ENCODE results near the gene FBP2.
"Not testable (repeated sequence)": the region's sequence is repeated elsewhere in the genome, so short reads cannot be mapped to it uniquely, and the experiment has no call there.

The FBP2 gene

GRCh38 chr9:94603259-94604160 lies 9.9 kb upstream of the FBP2 start:
- no peak for DNase-seq

GRCh38 chr9:94602666-94603065 lies 9.0 kb upstream of the FBP2 start:
- DNase-seq, result no peak

- DNase-seq, result no peak
Observed at GRCh38 chr9:94600715-94601114, 7.1 kb upstream of the FBP2 start.

- no peak for DNase-seq
Observed at GRCh38 chr9:94600258-94600657, 6.6 kb upstream of the FBP2 start.

- no peak for DNase-seq
Observed at GRCh38 chr9:94599102-94599501, 5.5 kb upstream of the FBP2 start.

GRCh38 chr9:94592683-94593082 lies 941 bp downstream of the FBP2 start:
- not testable (repeated sequence) for DNase-seq

- no peak for DNase-seq
Observed at GRCh38 chr9:94591876-94592275, 1.7 kb downstream of the FBP2 start.

- DNase-seq, result not testable (repeated sequence)
Observed at GRCh38 chr9:94591046-94591545, 2.5 kb downstream of the FBP2 start.

- DNase-seq, result no peak
Observed at GRCh38 chr9:94588681-94589080, 4.9 kb downstream of the FBP2 start.

GRCh38 chr9:94586814-94587213 lies 6.8 kb downstream of the FBP2 start:
- DNase-seq, result no peak

- DNase-seq, result no peak
Observed at GRCh38 chr9:94586316-94586715, 7.3 kb downstream of the FBP2 start.

GRCh38 chr9:94584555-94584954 lies 9.1 kb downstream of the FBP2 start:
- no peak for DNase-seq

- no peak for DNase-seq
Observed at GRCh38 chr9:94581728-94582127, 11.9 kb downstream of the FBP2 start.

GRCh38 chr9:94577571-94577970 lies 16.1 kb downstream of the FBP2 start:
- DNase-seq, result no peak

- no peak for DNase-seq
Observed at GRCh38 chr9:94577036-94577435, 16.6 kb downstream of the FBP2 start.

GRCh38 chr9:94576131-94576530 lies 17.5 kb downstream of the FBP2 start:
- no peak for DNase-seq

- DNase-seq, result no peak
Observed at GRCh38 chr9:94568972-94569712, 24.5 kb downstream of the FBP2 start.

GRCh38 chr9:94568250-94568889 lies 25.3 kb downstream of the FBP2 start:
- no peak for DNase-seq

GRCh38 chr9:94567271-94567670 lies 26.4 kb downstream of the FBP2 start:
- no peak for DNase-seq

GRCh38 chr9:94566550-94566949 lies 27.1 kb downstream of the FBP2 start:
- no peak for DNase-seq

GRCh38 chr9:94564279-94564678 lies 29.3 kb downstream of the FBP2 start:
- DNase-seq, result not testable (repeated sequence)

- no peak for DNase-seq
Observed at GRCh38 chr9:94563548-94563947, 30.1 kb downstream of the FBP2 start.

GRCh38 chr9:94560237-94560636 lies 33.4 kb downstream of the FBP2 start:
- DNase-seq, result no peak

All from KG1 (cell line).